Measurements from ENCODE around the gene AKAP1.

DNA sequence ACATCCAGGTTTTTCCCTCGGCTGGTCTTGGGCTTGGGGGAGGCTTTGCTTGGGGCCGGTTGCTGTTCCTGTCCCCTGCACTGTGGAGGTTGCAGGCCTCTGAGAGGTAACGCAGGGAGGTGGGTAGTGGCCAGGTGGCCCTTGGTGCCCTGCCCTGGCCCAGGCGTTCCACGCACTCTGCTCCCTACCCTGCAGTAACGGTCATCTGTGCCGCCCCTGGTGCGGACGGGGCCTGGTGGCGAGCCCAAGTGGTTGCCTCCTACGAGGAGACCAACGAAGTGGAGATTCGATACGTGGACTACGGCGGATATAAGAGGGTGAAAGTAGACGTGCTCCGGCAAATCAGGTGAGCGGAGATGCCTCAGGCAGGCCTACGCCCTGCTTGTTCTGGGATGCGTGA lies 30.9 kb downstream of the AKAP1 start:
- TF ChIP-seq CTCF (IDR thresholded peaks at IDR 0.05; ENCODE audit: poor library complexity, severe bottlenecking) (no peak), MXI1 (conservative IDR thresholded peaks at IDR 0.05; ENCODE audit: poor library complexity, severe bottlenecking) (no peak), RAD21 (conservative IDR thresholded peaks at IDR 0.05) (no peak), REST (IDR thresholded peaks at IDR 0.05; ENCODE audit: borderline replicate concordance) (no peak), EP300 (conservative IDR thresholded peaks at IDR 0.05; ENCODE audit: poor library complexity, severe bottlenecking) (no peak)
